GM21825 (cell line): ENCODE measurements around the gene SLIT3.
A peak's percentile ranks its signal among the peaks of the same experiment; 100 is the strongest.

Experiments
- ATAC-seq: cut with Tn5 transposase; IDR thresholded peaks from one replicate; pipeline ENCODE4 v1.9.1; 2021; ENCODE audit warnings: mild to moderate bottlenecking, moderate library complexity; ENCODE audit not compliant: unreplicated experiment

The SLIT3 gene

DNA sequence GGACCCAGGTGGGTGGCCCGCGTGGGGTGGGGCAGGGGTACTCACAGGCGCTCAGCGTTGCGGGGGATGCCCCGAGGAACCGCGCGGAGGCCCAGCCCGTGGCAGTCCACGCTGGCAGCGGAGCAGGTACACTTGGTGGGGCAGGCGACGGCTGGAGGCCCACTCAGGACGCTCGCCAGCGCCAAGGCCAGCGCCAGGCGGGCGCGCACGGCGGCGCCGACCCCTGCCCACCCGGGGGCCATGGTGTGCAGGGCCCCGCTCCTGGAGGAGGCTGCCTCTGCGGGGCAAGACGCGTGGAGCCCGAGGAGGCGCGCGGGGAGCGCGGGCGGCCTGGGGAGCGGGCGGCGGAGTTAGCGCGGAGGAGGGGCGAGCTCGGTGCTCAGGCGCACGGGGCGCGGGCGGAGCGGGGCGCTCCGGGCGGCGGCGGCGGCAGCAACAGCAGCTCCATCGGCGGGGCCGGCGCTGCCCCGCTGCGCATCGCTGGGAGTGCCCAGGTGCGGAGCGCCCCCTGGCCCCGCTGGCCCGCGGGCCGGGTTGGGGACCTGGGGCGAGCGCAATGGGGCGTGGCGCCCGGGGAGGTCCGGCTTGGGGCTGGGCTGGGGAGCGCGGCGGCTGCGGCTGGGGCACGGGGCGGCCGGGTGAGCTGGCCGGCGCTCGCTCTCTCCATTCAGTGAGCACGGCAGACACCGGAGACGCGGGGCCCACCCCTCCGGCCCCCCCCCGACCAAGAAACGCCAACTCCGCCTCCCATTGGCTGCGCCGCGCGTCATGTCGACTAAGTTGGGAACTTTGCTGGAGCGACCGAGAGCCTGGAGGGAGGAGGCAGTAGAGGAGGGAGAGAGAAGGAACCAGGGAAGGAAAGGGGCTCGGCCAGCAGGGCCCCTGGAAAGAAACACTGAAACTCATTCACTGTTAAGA lies at the start of gene SLIT3:
Gene SLIT3 (minus strand): TSS at position 672 of the 918 bp plus-strand sequence. CDS start 430 bp downstream, at position 242.
- ATAC-seq = no peak

DNA sequence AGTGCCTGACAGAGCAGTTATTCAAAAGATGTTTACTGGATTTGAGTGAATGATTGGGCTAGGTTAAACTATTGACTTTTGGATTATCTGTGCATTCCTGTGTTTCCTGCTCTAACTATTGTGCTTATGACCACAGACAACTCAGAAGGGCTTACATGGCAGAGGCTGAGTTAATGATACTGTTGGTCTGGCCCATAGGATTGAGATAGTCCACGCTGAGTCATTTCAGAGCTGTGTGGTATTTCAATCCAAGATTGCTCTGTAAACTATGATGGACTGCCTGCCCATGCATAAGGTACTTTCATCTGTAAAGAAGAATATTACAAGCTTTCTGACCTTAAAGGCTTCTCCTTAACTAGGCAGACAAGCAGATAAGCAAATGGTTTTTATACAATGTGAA lies 49.1 kb upstream of the SLIT3 start:
- no peak for ATAC-seq

DNA sequence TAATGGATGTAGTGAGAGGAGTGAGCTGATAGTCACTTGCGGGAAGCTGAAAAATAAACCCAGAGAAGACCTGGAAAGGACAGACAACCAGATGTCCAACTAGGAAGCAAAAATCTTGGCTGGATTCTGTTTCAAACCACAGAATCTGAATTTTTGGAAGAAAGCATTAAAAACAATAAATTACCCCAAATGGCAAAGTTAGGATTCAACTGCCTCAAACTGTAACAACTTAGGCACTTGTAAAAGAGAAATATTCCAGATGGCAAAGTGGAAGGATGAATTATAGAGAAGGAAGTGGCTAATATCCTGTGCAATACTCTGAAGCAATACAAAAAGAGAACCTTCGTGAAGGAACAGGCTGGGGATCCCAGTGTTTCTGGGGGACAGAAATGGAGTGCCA lies 46.8 kb upstream of the SLIT3 start:
- ATAC-seq = no peak

DNA sequence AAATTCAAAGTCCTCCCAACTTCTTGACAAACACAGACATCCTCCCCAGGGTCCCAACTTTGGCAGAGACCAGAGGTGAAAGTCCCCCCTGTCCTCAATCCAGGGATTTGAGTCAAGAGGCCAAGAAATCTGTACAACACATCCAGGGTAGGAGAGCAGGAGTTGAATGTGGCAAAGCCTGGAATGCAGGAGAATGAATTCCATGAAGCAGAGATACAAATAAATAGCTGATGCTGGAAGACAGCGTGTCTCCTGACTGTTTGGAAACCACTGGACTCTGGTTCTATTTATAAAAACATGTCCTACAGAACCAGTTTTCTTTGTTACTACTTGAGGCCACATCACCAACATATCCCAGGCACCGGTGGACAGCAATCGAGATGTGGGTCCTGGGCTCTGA lies 43.7 kb upstream of the SLIT3 start:
- ATAC-seq = no peak

DNA sequence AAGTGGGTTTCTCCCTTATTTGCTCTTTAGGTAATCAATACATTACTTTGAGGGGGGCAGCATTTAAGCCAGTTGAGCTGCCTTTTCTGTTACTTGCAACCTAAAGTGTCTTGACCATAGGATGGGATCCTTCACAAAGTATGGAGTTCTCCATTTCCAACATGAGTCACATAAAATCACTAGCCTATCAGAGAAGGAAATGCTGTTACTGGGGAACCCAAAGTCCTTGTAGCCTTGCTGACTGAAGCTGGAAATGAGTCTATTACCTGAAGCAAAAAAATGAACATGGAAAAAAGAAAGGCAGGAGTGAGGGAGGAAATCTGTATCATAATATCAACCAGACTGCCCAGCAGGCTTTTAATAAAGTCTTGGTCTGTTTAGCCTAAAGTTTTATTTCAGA lies 42.8 kb upstream of the SLIT3 start:
- no peak for ATAC-seq

DNA sequence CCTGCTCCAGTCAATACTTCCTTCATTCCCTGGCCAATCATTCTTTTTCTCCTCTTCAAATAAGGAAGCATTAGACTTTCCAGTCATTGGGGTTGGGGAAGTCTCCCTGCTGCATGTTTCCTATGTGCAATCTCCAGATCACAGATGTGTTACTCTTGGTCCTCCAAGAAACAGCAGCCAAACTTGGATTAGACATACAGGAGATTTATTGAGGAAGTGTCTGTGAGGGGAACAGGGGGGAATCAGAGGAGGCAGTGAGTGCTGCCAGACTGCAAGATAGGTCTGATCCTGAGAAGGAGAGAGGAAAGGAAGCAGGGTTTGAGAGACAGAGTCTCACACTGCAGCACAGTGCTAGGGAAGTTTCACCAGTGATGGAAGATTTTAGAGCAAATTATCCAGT lies 40.6 kb upstream of the SLIT3 start:
- ATAC-seq = no peak

DNA sequence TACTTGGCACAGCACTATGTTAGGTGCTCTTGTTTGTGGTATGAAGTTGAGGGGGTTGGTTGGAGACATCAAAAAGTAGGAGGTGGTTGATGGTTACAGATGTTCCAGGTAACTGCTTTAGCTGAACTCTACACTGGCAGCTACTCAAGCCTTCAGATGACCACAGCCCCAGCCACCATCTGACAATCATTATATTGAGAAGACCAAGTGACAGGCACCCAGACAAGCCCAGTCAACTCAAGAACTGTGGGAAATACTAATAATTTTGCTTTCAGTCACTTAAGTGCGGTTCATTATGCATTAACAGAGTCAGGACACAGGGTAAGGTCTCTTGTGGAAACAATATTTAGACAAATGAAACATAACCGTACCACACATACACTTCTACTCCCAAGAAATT lies 38.9 kb upstream of the SLIT3 start:
- ATAC-seq = peak; percentile 57

DNA sequence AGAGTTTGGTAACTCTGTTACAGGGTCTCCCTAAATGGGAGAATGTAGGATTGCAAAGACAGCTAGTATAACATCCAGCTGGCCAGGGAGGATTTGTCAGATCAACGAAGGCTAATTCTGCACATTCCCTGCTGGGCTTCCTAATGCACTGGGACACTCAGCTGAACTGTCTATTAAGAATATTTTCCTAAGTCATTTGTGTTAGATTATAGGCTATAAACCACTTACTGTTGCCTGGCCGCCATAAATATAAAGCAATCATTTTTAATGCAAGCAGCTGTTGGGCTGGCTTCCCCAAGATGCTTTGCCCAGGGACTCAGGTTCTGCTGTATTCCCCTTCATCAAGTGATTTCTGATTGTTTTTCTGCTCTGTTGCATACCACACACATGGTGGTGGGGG lies 35.3 kb upstream of the SLIT3 start:
- no peak for ATAC-seq

DNA sequence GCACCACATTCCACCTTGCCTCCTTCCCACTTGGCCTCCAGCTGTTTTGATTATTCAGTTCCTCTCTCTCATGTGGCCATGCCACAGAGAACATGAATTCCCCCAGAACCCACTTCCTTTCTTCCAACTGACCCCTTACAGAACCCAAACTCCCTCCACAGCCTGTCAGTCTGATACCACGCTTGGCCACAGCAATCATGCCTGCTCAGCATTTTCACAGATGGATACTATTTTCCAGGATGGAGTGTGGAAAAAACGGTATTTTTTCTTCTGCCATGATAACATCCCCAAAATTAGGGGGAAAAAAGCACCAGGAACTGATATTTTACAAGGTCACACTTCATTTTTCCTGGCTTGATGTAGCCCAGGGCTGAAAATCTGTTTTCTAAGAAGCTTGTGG lies 34.9 kb upstream of the SLIT3 start:
- no peak for ATAC-seq

DNA sequence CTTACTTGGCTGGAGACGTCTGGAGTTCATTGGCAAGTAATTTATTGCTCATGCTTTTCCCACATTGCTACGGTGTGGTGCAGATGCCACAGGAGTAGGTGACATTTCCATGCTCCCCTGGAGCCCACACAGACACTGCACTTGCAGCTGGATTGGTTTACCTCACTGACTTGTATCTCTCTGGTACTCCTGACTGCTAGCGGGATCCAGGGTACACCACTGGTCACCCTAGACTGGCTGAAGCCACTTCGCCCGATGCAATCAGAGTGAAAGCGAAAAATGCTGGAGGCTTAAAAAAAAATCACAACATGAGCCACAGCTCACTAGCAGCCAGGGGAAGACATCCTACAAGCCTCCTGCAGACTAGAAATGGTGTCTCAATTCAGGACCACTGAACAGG lies 32.6 kb upstream of the SLIT3 start:
- ATAC-seq = no peak

DNA sequence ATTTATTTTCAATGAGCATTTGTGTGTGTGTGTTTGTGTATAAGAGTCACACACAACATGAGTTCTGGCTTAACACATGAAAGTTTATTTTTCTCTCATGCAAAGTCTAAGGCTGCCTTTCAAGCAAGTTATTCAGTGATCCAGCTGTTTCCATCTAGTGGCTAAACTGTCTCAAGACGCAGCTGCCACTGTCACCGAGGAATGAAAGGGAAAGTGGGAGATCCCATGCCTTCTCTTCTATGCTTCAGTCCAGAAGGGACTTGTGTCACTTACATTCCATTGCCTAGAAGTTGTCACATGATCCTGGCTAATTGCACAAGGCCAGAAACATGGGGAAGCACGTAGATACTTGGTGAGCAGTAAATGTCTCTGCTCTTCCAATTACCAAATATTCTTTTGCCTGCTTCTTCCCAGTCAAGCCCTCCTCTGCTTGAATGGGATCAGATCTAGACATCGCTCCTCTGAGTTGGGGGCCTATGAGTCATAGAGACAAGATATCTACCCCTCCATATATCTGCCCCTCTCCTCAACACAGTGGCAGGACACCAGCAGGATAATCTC lies 30.4 kb upstream of the SLIT3 start:
- no peak for ATAC-seq

DNA sequence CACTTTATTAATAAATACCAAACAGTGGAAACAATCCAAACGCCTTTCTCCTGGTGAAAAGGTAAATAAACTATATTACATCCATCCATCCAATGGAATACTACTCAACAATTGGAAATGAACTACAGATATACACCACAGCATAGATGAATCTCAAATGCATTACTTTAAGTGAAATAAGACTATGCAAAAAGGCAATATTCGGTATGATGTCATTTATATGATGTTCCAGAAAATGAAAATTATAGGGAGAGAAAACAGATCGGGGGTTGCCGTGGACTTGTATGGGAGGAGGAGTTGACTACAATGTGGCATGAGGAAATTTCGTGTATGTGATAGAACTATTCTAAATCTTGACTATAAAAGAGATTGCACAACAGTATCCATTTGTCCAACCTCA lies 27.5 kb upstream of the SLIT3 start:
- no peak for ATAC-seq

DNA sequence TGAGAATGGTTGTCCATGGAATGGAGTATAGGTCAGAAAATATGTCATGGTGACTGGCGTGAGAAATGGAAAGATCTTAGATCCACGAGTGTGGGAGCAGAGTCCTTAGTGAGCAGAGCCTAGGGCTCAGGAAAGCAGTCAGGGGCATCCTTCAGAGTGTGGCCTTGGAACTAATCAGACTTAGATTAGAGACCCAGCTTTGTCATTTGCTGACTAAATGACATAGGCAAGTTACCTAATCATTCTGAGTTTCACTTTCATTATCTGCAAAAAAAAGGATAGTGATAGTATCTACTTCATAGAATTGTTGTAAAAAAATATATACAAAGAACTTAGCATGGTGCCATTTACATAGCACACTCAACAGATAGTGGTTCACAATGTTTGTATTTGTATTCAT lies 24.3 kb upstream of the SLIT3 start:
- ATAC-seq = no peak

DNA sequence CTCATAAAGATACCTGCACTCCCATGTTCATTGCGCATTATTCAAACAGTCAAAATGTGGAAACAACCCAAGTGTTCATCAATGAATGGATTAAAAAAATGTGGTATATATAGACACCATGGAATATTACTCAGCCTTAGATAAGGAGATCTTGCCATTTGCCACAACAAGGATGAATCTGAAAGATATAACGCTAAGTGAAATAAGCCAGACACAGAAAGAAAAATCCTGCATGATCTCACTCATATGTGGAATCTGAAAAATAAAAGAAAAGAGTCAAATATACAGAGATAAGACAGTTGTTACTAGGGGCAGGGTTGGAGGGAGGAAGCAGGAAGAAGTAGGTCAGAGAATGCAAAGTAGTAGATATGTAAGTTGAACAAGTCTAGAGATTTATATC lies 17.6 kb upstream of the SLIT3 start:
- ATAC-seq = no peak

DNA sequence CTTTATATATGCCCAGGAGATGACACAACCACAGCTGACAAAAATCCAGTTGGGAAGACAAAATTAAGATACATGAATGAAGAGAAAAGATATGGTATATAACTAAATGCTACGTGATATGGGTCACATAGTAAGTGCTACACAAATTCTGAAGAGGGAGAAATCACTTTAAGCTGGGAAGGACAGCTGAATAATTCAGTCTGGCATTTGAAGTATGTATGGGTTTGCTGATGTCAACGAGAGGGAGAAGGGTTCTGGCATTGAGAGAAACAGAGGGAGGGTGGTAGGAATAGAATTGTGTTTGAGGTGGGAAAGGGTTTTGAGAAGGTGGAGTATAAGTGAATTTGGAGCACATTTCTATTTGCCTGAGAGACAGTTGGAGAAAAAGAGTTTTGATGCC lies 6.7 kb upstream of the SLIT3 start:
- no peak for ATAC-seq

DNA sequence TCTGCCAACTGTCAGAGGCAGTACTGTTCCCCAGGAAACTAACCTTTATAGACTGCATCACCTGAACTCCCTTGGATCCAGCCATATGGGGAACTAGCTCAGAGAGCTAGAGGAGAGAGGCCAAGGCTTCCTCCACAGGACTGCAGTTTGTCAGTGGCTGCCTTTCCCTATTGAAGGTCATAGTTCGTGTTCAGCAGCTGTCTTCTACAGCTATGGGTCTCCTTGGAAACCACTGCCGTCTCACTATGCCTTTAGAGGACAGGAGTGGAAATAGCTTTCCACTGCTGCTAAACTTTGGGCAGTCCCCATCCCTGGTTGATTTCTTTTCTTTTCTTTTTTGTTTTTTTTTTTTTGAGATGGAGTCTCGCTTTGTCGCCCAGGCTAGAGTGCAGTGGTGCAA lies 4.4 kb upstream of the SLIT3 start:
- ATAC-seq = no peak

DNA sequence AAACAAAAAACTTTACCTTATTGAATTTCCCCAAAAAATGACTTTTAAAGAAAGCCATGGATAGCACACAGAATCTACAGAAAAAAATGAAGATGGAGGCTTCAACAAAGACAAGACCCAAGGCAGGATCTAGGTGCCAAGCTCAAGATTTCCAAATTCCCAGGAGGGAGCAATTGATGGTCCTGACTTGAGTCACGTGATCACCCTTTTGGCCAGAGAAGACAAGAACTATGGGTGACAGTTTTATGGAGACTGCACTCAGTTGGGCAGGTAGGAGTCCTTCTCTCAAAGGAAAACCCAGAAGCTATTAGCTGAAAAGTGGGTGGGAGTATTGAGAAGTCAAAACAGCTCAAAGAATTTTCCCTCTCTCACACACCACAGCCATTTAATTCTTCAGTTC lies 3.2 kb upstream of the SLIT3 start:
- ATAC-seq = no peak

DNA sequence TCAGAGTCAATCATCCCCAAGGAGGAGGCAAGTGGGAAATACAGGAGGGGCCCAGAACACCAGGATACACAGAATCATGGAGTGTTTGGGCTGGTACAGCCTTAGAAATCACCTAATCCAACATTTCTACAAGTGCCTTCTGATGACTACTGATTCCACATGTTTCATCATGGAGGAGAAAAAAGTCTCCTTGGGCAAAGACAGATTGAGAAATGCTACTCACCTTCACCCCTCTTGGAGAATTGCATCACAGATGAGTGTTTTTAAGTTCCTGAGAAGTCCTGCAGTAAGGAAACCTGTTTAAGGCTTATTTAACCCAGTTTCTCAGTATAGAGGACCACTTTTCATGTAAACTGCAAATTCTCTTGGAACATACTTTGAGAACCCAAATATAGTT lies 2.2 kb upstream of the SLIT3 start:
- ATAC-seq = no peak

DNA sequence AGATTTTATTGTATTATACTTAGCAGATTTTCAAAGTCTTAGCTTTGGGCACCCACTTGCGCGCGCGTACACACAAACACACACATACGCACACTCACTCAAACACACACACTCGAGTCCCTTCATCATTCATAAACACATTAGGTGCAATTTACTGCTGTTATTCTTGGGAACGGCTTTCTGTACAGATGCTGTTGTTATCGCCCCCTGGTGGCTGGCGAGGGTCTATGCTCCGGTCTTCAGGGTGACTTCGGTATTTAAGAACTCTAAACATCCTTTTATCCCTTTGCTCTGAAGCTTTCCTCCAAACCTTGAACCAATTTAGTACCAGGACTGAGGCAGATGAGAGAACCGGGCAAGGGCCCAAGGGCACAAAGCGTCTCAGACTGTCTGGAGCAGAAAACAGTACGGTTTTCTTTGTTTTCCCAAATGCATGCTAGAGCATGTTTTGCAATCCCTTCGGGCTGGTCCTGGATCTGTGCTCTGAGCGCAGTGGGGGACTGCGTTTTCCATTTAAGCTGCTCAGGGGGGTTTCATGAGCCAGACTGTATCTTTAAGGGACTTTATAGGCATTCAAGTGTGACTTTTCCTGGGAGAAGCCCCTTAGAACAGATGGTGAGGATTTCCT lies 1.7 kb upstream of the SLIT3 start:
- peak; percentile 73 for ATAC-seq

DNA sequence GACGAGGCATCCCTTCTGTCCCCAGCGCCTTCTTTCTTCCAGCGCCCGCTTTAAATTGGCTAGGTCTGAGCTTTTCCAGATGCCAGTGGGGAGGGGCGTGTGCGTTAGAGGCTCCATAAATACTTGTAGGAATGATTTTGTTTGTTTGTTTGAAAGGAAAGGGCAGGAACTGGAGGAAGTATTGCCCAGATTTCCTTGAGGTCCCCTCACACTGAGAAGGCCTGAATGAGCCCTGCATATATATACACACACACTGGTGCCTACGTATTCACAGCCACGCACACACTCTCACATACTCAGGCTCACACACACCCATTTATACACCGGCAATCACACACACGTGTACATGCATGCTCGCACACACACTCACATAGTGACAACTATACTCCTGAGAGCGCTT lies 1.0 kb upstream of the SLIT3 start:
- no peak for ATAC-seq

DNA sequence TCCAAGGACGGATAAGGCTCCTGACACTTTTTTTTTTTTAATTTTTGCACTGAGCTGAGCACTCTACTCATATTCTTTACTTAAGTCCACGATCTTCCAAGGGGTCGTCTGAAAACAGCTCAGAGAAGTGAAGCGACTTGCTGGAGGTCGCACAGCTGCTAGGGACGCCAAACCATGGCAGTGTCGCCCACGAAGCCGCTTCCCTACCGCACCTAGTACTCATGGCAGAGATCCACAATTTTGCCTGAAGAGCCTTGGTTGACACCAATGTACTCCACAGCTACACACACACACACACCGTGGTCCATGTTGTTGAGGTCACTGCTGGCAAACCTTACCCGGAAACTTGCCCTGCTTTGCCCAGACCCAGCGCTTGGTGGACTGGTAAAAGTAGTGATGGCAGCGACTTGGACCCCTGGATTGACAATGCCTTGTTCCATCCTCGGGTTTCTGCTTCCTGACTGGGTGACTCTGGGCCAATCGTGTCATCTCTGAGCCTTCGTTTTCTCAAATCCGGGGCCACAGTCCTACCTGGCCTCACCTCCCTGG lies 521 bp upstream of the SLIT3 start:
- ATAC-seq = no peak
